Karpas-422 (cell line): ENCODE data around the gene AMT. TPM values are rescaled to one million over a fixed set of nuclear protein-coding genes. Genes with fewer than 3 reads are reported as not detected.

Experiments
- DNase-seq: peaks from one replicate; pipeline ENCODE4 v3.0.0-alpha.2; 2015
- H2AFZ ChIP-seq: fragments of 200-600 bp; sonication (generic); 2 replicates; pipeline ENCODE4 v1.6.1; 2014; ENCODE audit warnings: antibody characterized with exemption, low read length, mixed read lengths
- H3K27ac ChIP-seq: fragments of 200-600 bp; sonication (generic); 2 replicates; pipeline ENCODE4 v1.5.1; 2014; ENCODE audit warnings: mild to moderate bottlenecking, low read length, moderate library complexity
- H3K27me3 ChIP-seq: fragments of 200-600 bp; sonication (generic); 2 replicates; pipeline ENCODE4 v1.6.1; 2014; ENCODE audit warnings: low read length, mixed read lengths
- H3K36me3 ChIP-seq: fragments of 200-600 bp; sonication (generic); 2 replicates; pipeline ENCODE4 v1.6.1; 2014; ENCODE audit warnings: low read length, mixed read lengths; ENCODE audit not compliant: insufficient read depth
- H3K4me1 ChIP-seq: fragments of 200-600 bp; sonication (generic); 2 replicates; pipeline ENCODE4 v1.6.1; 2014; ENCODE audit warnings: mild to moderate bottlenecking, low read length, mixed read lengths
- H3K4me2 ChIP-seq: fragments of 200-600 bp; sonication (generic); 2 replicates; pipeline ENCODE4 v1.6.1; 2014; ENCODE audit warnings: low read length, low read depth, mild to moderate bottlenecking; ENCODE audit not compliant: poor library complexity, severe bottlenecking
- H3K4me3 ChIP-seq: fragments of 200-600 bp; sonication (generic); 2 replicates; pipeline ENCODE4 v1.5.1; 2014; ENCODE audit warnings: mild to moderate bottlenecking, antibody characterized with exemption, low read length, mixed read lengths
- H3K79me2 ChIP-seq: fragments of 200-600 bp; sonication (generic); 2 replicates; pipeline ENCODE4 v1.6.1; 2014; ENCODE audit warnings: mild to moderate bottlenecking, low read length, mixed read lengths
- H3K9ac ChIP-seq: fragments of 200-600 bp; sonication (generic); 2 replicates; pipeline ENCODE4 v1.6.0; 2014; ENCODE audit warnings: low read length
- H3K9me2 ChIP-seq: fragments of 200-600 bp; sonication (generic), shearing (Covaris generic); replicated peaks from 2 replicates; pipeline ENCODE4 v1.6.0; 2014; ENCODE audit warnings: mild to moderate bottlenecking, low read length, moderate library complexity; ENCODE audit not compliant: insufficient read depth
- H3K9me3 ChIP-seq: fragments of 300-700, 200-600 bp; sonication (generic); 2 replicates; pipeline ENCODE4 v1.6.1; 2014; ENCODE audit warnings: low read length, mixed read lengths
- H4K20me1 ChIP-seq: fragments of 200-600 bp; sonication (generic); 2 replicates; pipeline ENCODE4 v1.6.1; 2014; ENCODE audit warnings: mild to moderate bottlenecking, antibody characterized with exemption, low read length, low read depth; ENCODE audit not compliant: insufficient read depth
- total RNA-seq: library from RNA; depleted of rRNA; stranded (reverse); fragments of >200 nt; shearing (Covaris generic); gene quantifications from 2 replicates; pipeline ENCODE4 v1.2.3, GENCODE V29; 2014; ENCODE audit warnings: low replicate concordance

Gene AMT
- total RNA-seq, 1 experiment from 2014 or later: 5.9 TPM

GRCh38 chr3:49445391-49445790 is 23.1 kb upstream of the AMT start:
- Histone ChIP-seq H3K36me3 (no peaks in the 10 kb centered on the region), H3K4me1 (peaks cover 16% of the 10 kb centered on the region), H3K79me2 (no peaks in the 10 kb centered on the region), H3K9me3 (no peaks in the 10 kb centered on the region), H3K4me3 (no peak overlapping the region), H2AFZ (no peak overlapping the region), H3K4me2 (no peak overlapping the region), H3K9me2 (no peaks in the 10 kb centered on the region), H3K27ac (no peak overlapping the region), H4K20me1 (no peaks in the 10 kb centered on the region), H3K27me3 (no peaks in the 10 kb centered on the region), H3K9ac (no peak overlapping the region)
- no peak for DNase-seq

DNA sequence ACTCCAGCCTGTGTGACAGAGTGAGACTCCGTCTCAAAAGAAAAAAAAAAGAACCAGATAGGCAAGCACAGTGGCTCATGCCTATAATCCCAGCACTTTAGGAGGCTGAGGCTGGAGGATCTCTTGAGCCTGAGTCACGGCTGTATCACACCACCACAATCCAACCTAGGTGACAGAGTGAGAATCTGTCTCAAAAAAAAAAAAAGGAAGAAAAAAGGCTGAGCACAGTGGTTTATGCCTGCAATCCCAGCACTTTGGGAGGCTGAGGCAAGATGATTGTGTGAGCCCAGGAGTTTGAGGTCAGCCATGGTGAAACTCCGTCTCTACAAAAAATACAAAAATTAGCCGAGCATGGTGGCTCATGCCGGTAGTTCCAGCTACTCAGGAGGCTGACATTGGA is 12.5 kb upstream of the AMT start:
- Histone ChIP-seq H3K27ac (no peak overlapping the region), H2AFZ (no peak overlapping the region), H3K9me2 (no peaks in the 10 kb centered on the region), H3K9ac (no peak overlapping the region), H3K27me3 (no peaks in the 10 kb centered on the region), H4K20me1 (no peaks in the 10 kb centered on the region), H3K36me3 (no peaks in the 10 kb centered on the region), H3K79me2 (no peaks in the 10 kb centered on the region), H3K4me1 (peaks cover 4% of the 10 kb centered on the region), H3K4me2 (no peak overlapping the region), H3K9me3 (no peaks in the 10 kb centered on the region), H3K4me3 (no peak overlapping the region)
- no peak for DNase-seq

GRCh38 chr3:49428752-49429080 is 6.4 kb upstream of the AMT start:
- peak; percentile 55 for DNase-seq
- H3K79me2 ChIP-seq: peaks cover 5% of the 10 kb centered on the region; the same call in 1 of the 2 replicates
- peak overlapping the region; percentile 73 for H3K9ac ChIP-seq
- peak overlapping the region; percentile 74 for H3K4me3 ChIP-seq
- H3K4me2 ChIP-seq: peak overlapping the region; percentile 83
- peak overlapping the region; percentile 83; the same call in 1 of the 2 replicates for H3K27ac ChIP-seq
- H3K4me1 ChIP-seq: peaks cover 15% of the 10 kb centered on the region
- H3K9me2 ChIP-seq: no peaks in the 10 kb centered on the region
- peak overlapping the region; percentile 75; the same call in 1 of the 2 replicates for H2AFZ ChIP-seq
- H3K27me3 ChIP-seq: no peaks in the 10 kb centered on the region
- H3K9me3 ChIP-seq: no peaks in the 10 kb centered on the region
- no peaks in the 10 kb centered on the region for H4K20me1 ChIP-seq
- no peaks in the 10 kb centered on the region for H3K36me3 ChIP-seq

- Histone ChIP-seq H3K9me2 (no peaks in the 10 kb centered on the region), H3K27me3 (no peaks in the 10 kb centered on the region), H3K79me2 (peaks cover 5% of the 10 kb centered on the region; the same call in 1 of the 2 replicates), H3K9me3 (no peaks in the 10 kb centered on the region), H3K36me3 (no peaks in the 10 kb centered on the region), H3K4me2 (no peak overlapping the region), H2AFZ (no peak overlapping the region), H4K20me1 (no peaks in the 10 kb centered on the region), H3K27ac (no peak overlapping the region), H3K4me3 (no peak overlapping the region), H3K9ac (no peak overlapping the region), H3K4me1 (peaks cover 15% of the 10 kb centered on the region)
- no peak for DNase-seq
Observed at GRCh38 chr3:49427586-49427985, 5.3 kb upstream of the AMT start.

GRCh38 chr3:49424816-49425215 is 2.5 kb upstream of the AMT start:
- Histone ChIP-seq H3K79me2 (peaks cover 5% of the 10 kb centered on the region; the same call in 1 of the 2 replicates), H3K27me3 (no peaks in the 10 kb centered on the region), H3K4me2 (no peak overlapping the region), H3K4me3 (no peak overlapping the region), H3K9ac (no peak overlapping the region), H2AFZ (no peak overlapping the region), H3K27ac (no peak overlapping the region), H3K4me1 (peaks cover 12% of the 10 kb centered on the region), H3K36me3 (no peaks in the 10 kb centered on the region), H3K9me2 (no peaks in the 10 kb centered on the region), H3K9me3 (no peaks in the 10 kb centered on the region), H4K20me1 (no peaks in the 10 kb centered on the region)
- DNase-seq: no peak

DNA sequence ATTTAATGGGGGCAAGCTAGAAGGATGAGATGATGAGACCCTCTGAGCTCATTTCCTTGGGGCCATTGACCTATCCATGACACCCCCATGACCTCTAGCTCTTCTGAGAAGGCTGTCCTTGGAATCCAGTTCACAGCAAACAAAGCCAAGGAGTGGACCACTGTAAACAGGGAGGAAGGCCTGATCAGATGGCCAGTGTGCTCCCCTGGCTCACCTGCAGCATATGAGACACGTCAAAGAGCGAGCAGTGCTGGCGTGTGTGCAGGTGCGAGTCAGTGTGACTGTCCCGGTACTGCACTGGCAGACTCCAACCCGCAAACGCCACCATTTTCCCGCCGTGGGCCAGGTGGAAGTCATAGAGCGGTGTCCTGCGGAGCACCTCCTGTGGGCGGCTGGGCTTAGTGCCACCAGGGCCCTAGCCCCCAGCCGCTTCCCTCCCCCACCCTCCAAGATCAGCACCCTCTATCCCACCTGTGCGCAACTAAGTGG is 339 bp downstream of the AMT start:
- no peak overlapping the region for H3K4me3 ChIP-seq
- H3K4me2 ChIP-seq: no peak overlapping the region
- no peak overlapping the region for H3K27ac ChIP-seq

GRCh38 chr3:49417516-49418120 is 4.7 kb downstream of the AMT start:
- H3K4me1 ChIP-seq: peaks cover 28% of the 10 kb centered on the region
- H3K4me2 ChIP-seq: no peak overlapping the region
- H3K27ac ChIP-seq: no peak overlapping the region
- no peaks in the 10 kb centered on the region for H4K20me1 ChIP-seq
- no peaks in the 10 kb centered on the region for H3K9me3 ChIP-seq
- H3K9ac ChIP-seq: no peak overlapping the region
- no peak overlapping the region for H2AFZ ChIP-seq
- H3K9me2 ChIP-seq: no peaks in the 10 kb centered on the region
- no peaks in the 10 kb centered on the region for H3K36me3 ChIP-seq
- no peak overlapping the region for H3K4me3 ChIP-seq
- no peaks in the 10 kb centered on the region for H3K27me3 ChIP-seq
- peaks cover 12% of the 10 kb centered on the region for H3K79me2 ChIP-seq
- no peak for DNase-seq

More for the DNA sequence above, 339 bp downstream of the AMT start:
- Histone ChIP-seq H2AFZ (no peak overlapping the region), H4K20me1 (no peaks in the 10 kb centered on the region), H3K79me2 (no peaks in the 10 kb centered on the region), H3K9me2 (no peaks in the 10 kb centered on the region), H3K27me3 (no peaks in the 10 kb centered on the region), H3K36me3 (no peaks in the 10 kb centered on the region), H3K9me3 (no peaks in the 10 kb centered on the region), H3K9ac (no peak overlapping the region), H3K4me1 (peaks cover under 1% of the 10 kb centered on the region)
- no peak for DNase-seq

GRCh38 chr3:49416867-49417266 is 5.4 kb downstream of the AMT start:
- Histone ChIP-seq H4K20me1 (no peaks in the 10 kb centered on the region), H3K9me2 (no peaks in the 10 kb centered on the region), H3K4me1 (peaks cover 28% of the 10 kb centered on the region), H3K79me2 (peaks cover 16% of the 10 kb centered on the region), H3K36me3 (no peaks in the 10 kb centered on the region), H3K27ac (peak overlapping the region; percentile 77), H3K9me3 (no peaks in the 10 kb centered on the region), H2AFZ (no peak overlapping the region), H3K4me2 (peak overlapping the region; percentile 39), H3K27me3 (no peaks in the 10 kb centered on the region), H3K9ac (peak overlapping the region; percentile 39), H3K4me3 (no peak overlapping the region; the same call in 1 of the 2 replicates)
- DNase-seq: no peak
